Measurements from ENCODE around the gene TIMM50. TPM values are rescaled to one million over a fixed set of nuclear protein-coding genes. Genes with fewer than 3 reads are reported as not detected.

TIMM50 gene
- total and polyA plus RNA-seq, 2 of the 13 experiments (the other 11 are each of a cell fraction or from before 2014, with no cell fraction given), result 91.1 to 92.5 TPM

DNA sequence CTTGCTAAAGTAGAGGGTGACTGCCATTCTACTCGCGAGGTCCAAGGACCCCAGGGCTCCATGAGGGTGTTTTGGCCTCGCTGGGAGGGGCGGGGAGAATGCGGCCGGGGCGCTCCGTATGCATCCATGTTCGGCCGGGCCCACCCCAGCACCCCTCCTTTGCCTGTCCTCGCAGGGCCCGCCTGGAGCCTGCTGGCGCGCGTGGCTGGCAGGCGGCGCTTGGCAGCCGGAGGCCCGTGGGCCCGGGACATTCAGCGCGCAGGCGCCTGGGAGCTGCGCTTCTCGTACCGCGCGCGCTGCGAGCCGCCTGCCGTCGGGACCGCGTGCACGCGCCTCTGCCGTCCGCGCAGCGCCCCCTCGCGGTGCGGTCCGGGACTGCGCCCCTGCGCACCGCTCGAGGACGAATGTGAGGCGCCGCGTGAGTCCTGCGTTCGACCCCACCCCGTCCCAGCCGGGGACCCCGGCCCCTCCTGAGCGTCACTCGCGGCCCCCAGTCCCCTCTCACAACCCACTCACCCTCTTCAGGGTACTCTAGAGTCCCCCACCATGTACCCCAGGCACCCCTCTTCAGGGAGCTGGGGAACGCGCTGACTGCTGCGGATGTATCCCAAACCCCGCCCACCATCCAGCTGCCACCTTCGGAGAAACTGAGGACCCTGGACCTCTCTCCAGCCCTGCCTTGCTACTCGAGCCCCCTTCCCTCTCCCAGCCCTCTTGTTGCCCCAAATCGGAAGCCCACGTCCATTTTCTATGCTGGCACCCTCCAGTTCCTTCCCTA lies 22.2 kb downstream of the TIMM50 start (continued):
- TF ChIP-seq HOXA7 (CRISPR knock-in tag; IDR thresholded peaks at IDR 0.05) (peak; percentile 91; the same call in 1 of the 2 replicates), ZFX (CRISPR knock-in tag; IDR thresholded peaks at IDR 0.05; ENCODE audit: low read depth) (peak; percentile 78), ZNF224 (CRISPR knock-in tag; IDR thresholded peaks at IDR 0.05) (0 out of 2 replicates have a peak, but pooled peaks have one; percentile 54), ZNF589 (CRISPR knock-in tag; conservative IDR thresholded peaks at IDR 0.05) (peak; percentile 97), DNMT3B (CRISPR knock-in tag; conservative IDR thresholded peaks at IDR 0.05) (no peak), ZNF724P (CRISPR knock-in tag; IDR thresholded peaks at IDR 0.05; ENCODE audit: borderline replicate concordance) (peak; percentile 98), ZFP41 (CRISPR knock-in tag; IDR thresholded peaks at IDR 0.05; ENCODE audit: borderline replicate concordance) (peak; percentile 98), ZBTB44 (CRISPR knock-in tag; IDR thresholded peaks at IDR 0.05) (peak; percentile 95), FOXM1 (CRISPR knock-in tag; IDR thresholded peaks at IDR 0.05) (peak; percentile 91; the same call in 1 of the 2 replicates), ZNF577 (CRISPR knock-in tag; IDR thresholded peaks at IDR 0.05; ENCODE audit: borderline replicate concordance, low read depth) (0 out of 2 replicates have a peak, but pooled peaks have one; percentile 80), HDAC1 (CRISPR knock-in tag; IDR thresholded peaks at IDR 0.05) (no peak), ZNF839 (CRISPR knock-in tag; IDR thresholded peaks at IDR 0.05; ENCODE audit: borderline replicate concordance) (0 out of 2 replicates have a peak, but pooled peaks have one; percentile 51), SPEN (CRISPR knock-in tag; IDR thresholded peaks at IDR 0.05; ENCODE audit: low read depth) (peak; percentile 91), GMEB1 (CRISPR knock-in tag; IDR thresholded peaks at IDR 0.05; ENCODE audit: borderline replicate concordance) (peak; percentile 28), MAX (IDR thresholded peaks at IDR 0.05) (peak; percentile 99), ZNF550 (CRISPR knock-in tag; IDR thresholded peaks at IDR 0.05; ENCODE audit: borderline replicate concordance) (0 out of 2 replicates have a peak, but pooled peaks have one; percentile 30), GFI1 (CRISPR knock-in tag; IDR thresholded peaks at IDR 0.05; ENCODE audit: borderline replicate concordance) (peak; percentile 70; the same call in 1 of the 2 replicates), SNAPC4 (CRISPR knock-in tag; IDR thresholded peaks at IDR 0.05) (0 out of 2 replicates have a peak, but pooled peaks have one; percentile 49)

Measured in HepG2 (cell line).